Measurements from ENCODE around the gene PAGR1.
"Not testable (repeated sequence)": the region's sequence is repeated elsewhere in the genome, so short reads cannot be mapped to it uniquely, and the experiment has no call there.

PAGR1 gene

DNA sequence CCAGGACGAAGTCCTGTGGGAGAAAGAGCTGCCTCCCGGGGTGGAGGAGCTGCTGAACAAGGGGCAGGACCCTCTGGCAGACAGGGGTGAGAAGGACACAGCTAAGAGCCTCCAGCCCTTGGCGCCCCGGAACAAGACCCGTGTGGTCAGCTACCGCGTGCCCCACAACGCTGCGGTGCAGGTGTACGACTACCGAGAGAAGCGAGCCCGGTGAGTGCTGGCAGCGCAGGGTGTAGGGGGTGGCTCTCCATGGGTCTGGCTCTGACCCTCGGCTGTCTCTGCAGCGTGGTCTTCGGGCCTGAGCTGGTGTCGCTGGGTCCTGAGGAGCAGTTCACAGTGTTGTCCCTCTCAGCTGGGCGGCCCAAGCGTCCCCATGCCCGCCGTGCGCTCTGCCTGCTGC is 25.7 kb downstream of the PAGR1 start:
- no peak for DNase-seq

- DNase-seq = no peak
These were observed 26.9 kb downstream of the PAGR1 start for GRCh38 chr16:29842732-29843346.

DNA sequence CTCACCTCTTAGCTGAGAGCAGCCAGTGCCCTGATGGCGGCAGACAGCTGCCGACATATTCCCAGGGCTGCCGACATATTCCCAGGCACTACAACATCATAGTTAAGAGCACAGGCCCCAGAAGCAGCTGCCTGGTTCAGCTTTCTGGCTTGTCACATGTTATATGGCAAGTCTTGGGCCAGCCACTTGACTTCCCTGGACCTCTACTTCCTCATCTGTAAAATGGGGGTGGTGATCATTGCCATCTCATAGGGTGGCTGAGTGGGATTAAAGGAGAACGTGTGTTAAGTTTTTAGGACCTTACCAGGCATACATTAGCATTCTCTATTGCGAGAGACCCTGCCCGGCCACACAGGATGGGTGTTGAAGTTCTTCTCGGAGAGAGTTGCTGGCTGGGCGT is 28.0 kb downstream of the PAGR1 start:
- no peak for DNase-seq

GRCh38 chr16:29844575-29845331 is 28.8 kb downstream of the PAGR1 start:
- DNase-seq = no peak

DNA sequence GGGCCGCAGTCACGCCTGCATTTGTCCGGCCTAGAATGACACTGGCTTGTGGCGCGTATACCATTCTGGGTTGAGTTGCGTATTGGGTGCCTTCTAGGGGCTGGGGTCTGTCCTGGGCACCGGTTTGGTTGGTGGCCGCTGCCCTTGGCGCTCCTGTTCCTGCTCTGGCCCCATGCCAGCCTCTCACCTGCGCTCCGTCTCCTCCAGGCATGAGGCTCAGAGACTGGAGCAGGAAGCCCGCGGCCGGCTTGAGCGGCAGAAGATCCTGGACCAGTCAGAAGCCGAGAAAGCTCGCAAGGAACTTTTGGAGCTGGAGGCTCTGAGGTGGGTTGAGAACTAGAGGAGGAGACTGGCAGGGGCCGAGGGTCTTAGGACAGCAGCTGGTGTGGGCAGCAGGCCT is 29.7 kb downstream of the PAGR1 start:
- DNase-seq = no peak

DNA sequence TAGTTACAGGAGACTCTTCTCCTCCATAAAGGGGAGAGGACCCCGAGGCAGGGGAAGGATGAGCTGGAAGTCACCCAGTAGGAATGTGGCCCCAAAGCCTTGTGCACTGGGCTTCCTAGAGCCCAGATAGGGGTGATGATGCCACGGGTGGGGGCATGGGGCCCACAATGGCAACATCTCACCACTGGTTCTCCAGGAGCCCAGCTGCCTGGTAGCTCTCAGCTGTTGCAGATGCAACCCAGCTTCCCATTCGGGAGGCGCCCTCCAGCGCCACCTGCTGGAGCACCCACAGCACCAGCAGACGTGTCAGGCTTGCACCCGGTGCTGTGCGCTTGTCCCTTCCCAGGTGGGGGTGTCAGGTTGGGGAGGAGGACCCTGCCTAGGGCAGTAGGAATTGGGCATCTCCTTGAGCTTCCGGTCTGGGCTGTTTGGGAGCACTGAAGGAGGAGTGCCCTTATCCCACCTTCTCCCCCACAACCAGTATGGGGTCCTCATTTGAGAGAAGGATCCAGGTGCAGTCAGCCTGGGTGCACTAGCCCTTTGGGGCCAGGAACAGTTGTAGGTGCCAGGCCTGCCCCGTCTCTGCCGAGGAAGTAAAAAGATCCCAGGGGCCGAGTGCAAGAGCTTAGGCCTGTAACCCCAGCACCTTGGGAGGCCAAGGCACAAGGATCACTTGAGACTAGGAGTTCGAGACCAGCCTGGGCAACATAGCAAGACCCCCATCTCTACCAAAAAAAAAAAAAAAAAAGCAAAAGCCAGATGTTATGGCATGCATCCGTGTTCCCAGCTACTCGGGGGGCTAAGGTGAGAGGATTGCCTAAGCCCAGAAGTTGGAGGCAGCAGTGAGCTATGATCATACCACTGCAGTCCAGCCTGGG is 32.7 kb downstream of the PAGR1 start:
- peak; percentile 14 for DNase-seq

GRCh38 chr16:29849505-29849904 is 33.6 kb downstream of the PAGR1 start:
- DNase-seq = no peak

DNA sequence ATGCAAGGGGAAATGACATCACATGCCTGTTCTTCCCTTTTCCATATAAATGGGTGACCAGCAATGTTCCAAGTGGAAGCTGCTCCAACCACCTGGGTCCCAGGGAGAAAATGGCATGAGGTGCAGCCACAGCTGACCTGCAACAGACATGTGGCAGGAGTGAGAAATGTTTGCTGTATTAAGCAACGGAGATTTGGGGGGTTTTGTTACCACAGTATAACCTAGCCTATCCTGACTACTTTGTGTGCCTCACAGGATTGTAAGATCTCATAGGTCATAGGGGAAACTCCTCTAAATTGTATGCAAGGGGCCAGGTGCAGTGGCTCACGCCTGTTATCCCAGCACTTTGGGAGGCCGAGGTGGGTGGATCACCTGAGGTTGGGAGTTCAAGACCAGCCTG is 35.0 kb downstream of the PAGR1 start:
- no peak for DNase-seq

DNA sequence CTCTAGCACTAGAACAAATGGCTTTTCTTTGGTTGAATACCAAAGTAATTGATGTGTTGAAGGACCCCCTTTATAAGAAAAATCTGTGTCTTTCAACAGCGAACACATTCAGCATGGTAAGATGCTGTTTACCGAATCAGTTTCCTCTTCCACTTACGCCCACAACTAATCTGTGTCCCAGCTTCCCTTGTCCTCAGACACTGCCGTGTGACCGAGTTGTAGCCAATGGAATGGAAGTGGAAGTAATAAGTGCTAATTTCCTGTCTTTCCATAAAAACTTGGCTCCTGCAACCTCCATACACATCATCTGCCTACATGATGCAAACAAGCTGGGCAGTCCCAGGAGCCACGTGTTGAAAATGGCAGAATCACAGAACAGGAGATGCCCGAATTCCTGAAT is 36.7 kb downstream of the PAGR1 start:
- no peak for DNase-seq

DNA sequence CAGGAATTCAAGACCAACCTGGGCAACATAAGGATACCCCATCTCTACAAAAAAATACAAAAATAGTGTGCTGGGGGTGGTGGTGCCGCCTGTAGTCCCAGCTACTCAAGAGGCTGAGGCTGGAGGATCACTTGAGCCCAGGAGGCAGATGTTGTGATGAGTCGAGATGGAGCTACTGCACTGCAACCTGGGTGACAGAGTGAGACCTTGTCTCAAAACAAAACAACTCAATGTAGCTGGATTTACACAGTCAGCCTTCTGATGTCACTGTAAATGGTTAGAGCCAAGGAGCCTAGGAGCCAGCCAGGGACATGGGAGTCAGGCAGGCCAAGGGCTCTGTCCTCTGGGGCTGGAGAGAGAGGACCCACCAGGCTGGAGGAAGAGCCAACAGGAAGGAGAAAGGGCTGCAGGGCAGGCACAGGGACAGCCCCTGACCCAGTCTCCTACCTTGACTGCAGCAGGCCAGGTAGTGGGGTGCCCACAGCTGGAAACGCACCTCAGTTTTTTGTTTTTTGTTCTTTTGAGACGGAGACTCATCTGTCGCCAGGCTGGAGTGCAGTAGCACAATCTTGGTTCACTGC is 38.7 kb downstream of the PAGR1 start:
- DNase-seq = no peak

GRCh38 chr16:29857133-29857760 is 41.3 kb downstream of the PAGR1 start:
- no peak for DNase-seq

- no peak for DNase-seq
These were observed 42.3 kb downstream of the PAGR1 start for GRCh38 chr16:29858149-29858849.

- no peak for DNase-seq
These were observed 43.0 kb downstream of the PAGR1 start for GRCh38 chr16:29858974-29859373.

DNA sequence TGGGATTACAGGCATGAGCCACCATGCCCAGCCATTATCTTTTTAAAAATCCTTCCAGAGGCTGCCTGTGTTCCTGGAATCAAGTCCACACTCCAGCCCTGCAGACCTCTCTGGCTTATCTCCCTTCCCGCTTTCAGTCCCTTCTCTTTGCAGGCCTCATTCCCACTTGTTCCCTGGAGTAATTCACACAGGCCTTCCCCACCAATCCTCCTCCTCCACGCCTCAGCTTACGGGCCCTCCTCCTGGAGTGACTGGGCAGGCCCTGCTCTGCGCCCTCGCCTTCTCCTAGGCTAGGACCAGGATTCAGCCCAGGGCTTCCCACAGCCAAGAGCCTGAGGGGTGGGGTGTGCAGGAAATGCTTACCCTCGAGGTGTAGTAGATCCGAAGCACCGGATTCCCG is 44.3 kb downstream of the PAGR1 start:
- no peak for DNase-seq

- no peak for DNase-seq
These were observed 46.5 kb downstream of the PAGR1 start for GRCh38 chr16:29862383-29862883.

- DNase-seq = peak; percentile 89
These were observed 47.1 kb downstream of the PAGR1 start, which contains the start of gene CDIPT for GRCh38 chr16:29862884-29863668. Gene CDIPT, minus strand, starts transcription at chr16:29863226. Its CDS starts 369 bp downstream, at chr16:29862857.

DNA sequence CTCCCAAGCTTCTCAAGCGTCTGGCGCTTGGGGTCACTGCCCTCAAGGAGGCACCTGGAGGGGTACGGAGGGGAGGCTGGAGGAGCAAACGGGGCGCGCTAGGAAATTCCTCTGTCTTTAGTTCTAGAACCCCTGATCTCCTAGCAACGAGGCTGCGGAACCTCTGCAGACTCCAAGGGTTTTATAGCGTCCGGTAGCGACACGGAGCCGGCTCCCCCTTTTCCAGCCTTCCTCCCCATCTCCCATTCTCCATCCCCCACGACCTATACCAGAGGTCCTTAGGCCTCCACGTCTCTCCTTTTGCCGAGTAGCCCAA is 47.7 kb downstream of the PAGR1 start:
- no peak for DNase-seq

GRCh38 chr16:29864205-29864604 is 48.3 kb downstream of the PAGR1 start:
- DNase-seq = no peak

- no peak for DNase-seq
These were observed 52.6 kb downstream of the PAGR1 start for GRCh38 chr16:29868396-29869009.

GRCh38 chr16:29869067-29869466 is 53.1 kb downstream of the PAGR1 start:
- not testable (repeated sequence) for DNase-seq

Data from GF-D8 (cell line).